T-cell (primary cell): ENCODE results near the gene DLG2. TPM values are rescaled to one million over a fixed set of nuclear protein-coding genes. Genes with fewer than 3 reads are reported as not detected.

Source experiments
- ATAC-seq, 4 experiments: fragments of 200-7000 bp in 3 of 4; fragments of 150-1000 bp in 1 of 4; cut with Tn5 transposase; replicated peaks in 1 of 4; 1 replicate in 3 of 4; 2 replicates in 1 of 4; pipeline ENCODE4 v1.10.0; 2021; ENCODE audit warnings: moderate library complexity in 3 of 4, mild to moderate bottlenecking in 2 of 4, moderate number of reproducible peaks in 1 of 4
- CTCF ChIA-PET, 2 donors: fragments of 300-600 bp; sonication (Branson Sonifier 250); formaldehyde crosslinking; loops; one replicate each; lab custom pipeline; 2022; ENCODE audit warnings: antibody characterized with exemption in 2 of 2; lab: Charles Lee
- POLR2A ChIA-PET, 2 donors: fragments of 300-600 bp; sonication (Branson Sonifier 250); formaldehyde crosslinking; loops; one replicate each; lab custom pipeline; 2022; ENCODE audit warnings: antibody characterized with exemption in 2 of 2; lab: Charles Lee
- DNase-seq, 35 experiments: peaks; one replicate each; pipeline versions ENCODE4 v3.0.0 to v3.0.0-alpha.2; 2013 to 2023
- H3K27ac ChIP-seq: one replicate; pipeline ENCODE4 v1.5.1; 2013; ENCODE audit warnings: low read length
- H3K27me3 ChIP-seq, 2 experiments: replicated peaks in 1 of 2; 1 replicate in 1 of 2; 2 replicates in 1 of 2; pipeline versions ENCODE4 v1.6.1 to v1.7.0; 2013; ENCODE audit warnings: low read length in 1 of 2, mixed read lengths in 1 of 2; ENCODE audit not compliant: control insufficient read depth in 2 of 2, insufficient read depth in 2 of 2; ENCODE audit errors: extremely low read depth in 1 of 2
- H3K36me3 ChIP-seq, 2 donors: 1 replicate in 1 of 2; 2 replicates in 1 of 2; pipeline versions ENCODE4 v1.6.1 to v1.7.0; 2013; ENCODE audit warnings: low read length in 1 of 2; ENCODE audit not compliant: control insufficient read depth in 2 of 2, insufficient read depth in 1 of 2; ENCODE audit errors: extremely low read depth in 1 of 2
- H3K4me1 ChIP-seq, 2 experiments: 1 replicate in 1 of 2; 2 replicates in 1 of 2; pipeline versions ENCODE4 v1.6.1 to v1.7.0; 2013; ENCODE audit warnings: low read length in 2 of 2, mixed read lengths in 1 of 2; ENCODE audit not compliant: insufficient read depth in 2 of 2, control insufficient read depth in 1 of 2; ENCODE audit errors: extremely low read depth in 1 of 2
- H3K4me3 ChIP-seq, 2 donors: 1 replicate in 1 of 2; 2 replicates in 1 of 2; pipeline versions ENCODE4 v1.5.1 to v1.7.0; 2013; ENCODE audit warnings: mild to moderate bottlenecking in 2 of 2, low read length in 1 of 2, moderate library complexity in 1 of 2; ENCODE audit not compliant: control insufficient read depth in 1 of 2; ENCODE audit errors: extremely low read depth in 1 of 2
- H3K9me3 ChIP-seq: 2 replicates; pipeline ENCODE4 v1.7.0; 2013
- H3K27ac Mint-ChIP-seq, 2 donors: one replicate each; pipeline ENCODE4 v1.8.0; 2020 to 2021; ENCODE audit warnings: mild to moderate bottlenecking in 2 of 2, mixed read lengths in 2 of 2
- H3K27me3 Mint-ChIP-seq, 2 donors: one replicate each; pipeline ENCODE4 v1.8.0; 2021 to 2022; ENCODE audit warnings: mixed read lengths in 2 of 2
- H3K36me3 Mint-ChIP-seq: one replicate; pipeline ENCODE4 v1.8.0; 2021; ENCODE audit warnings: mixed read lengths
- H3K4me1 Mint-ChIP-seq, 3 donors: one replicate each; pipeline ENCODE4 v1.8.0; 2020 to 2022; ENCODE audit warnings: mixed read lengths in 3 of 3, mild to moderate bottlenecking in 1 of 3
- H3K4me3 Mint-ChIP-seq, 3 donors: one replicate each; pipeline ENCODE4 v1.8.0; 2020 to 2022; ENCODE audit warnings: mild to moderate bottlenecking in 3 of 3, mixed read lengths in 3 of 3, moderate library complexity in 3 of 3
- H3K9me3 Mint-ChIP-seq, 3 donors: one replicate each; pipeline ENCODE4 v1.8.0; 2020 to 2022; ENCODE audit warnings: mixed read lengths in 3 of 3
- WGBS: methylation state at CpG from one replicate; pipeline ENCODE4 v1.1.5; 2013; ENCODE audit warnings: missing lambda C conversion rate; ENCODE audit not compliant: insufficient coverage; 5-methylcytosine and 5-hydroxymethylcytosine counted together
- total RNA-seq, 35 experiments: library from RNA in 6 of 35; stranded (reverse) in 6 of 35; fragments of 120-200 nt in 1 of 35; gene quantifications; one replicate each; pipeline versions ENCODE4 v1.2.1 to v1.2.4 and lab custom pipeline; 2013 to 2026

DLG2 gene
- total RNA-seq, 5 donors from 2014 or later (not counting 1 experiment from before 2014, with no cell fraction given) = 2.3 to 4.1 (median 2.9) TPM

- Histone ChIP-seq H3K36me3 (no peaks in the 10 kb centered on the region), H3K9me3 (no peaks in the 10 kb centered on the region), H3K4me1 (no peaks in the 10 kb centered on the region), H3K27me3 (no peaks in the 10 kb centered on the region), H3K4me3 (no peak overlapping the region), H3K27ac (no peak overlapping the region)
- Mint-ChIP-seq H3K27ac (no peak overlapping the region), H3K36me3 (no peaks in the 10 kb centered on the region), H3K4me1 (no peaks in the 10 kb centered on the region), H3K27me3 (no peaks in the 10 kb centered on the region), H3K9me3 (peaks cover 24 to 33% (median 32%) of the 10 kb centered on the region in 3 donors), H3K4me3 (no peak overlapping the region)
- DNase-seq (no peak), ATAC-seq (no peak)
- ChIA-PET CTCF (no interaction called here), POLR2A (no interaction called here)
These were observed 1592.7 kb downstream of the DLG2 start for GRCh38 chr11:84034484-84034883.

GRCh38 chr11:84024266-84024665 is 1602.9 kb downstream of the DLG2 start:
- WGBS = no CpG with 5 or more reads among the region's 1 CpG
- POLR2A ChIA-PET = no interaction called here
- H3K4me1 ChIP-seq = no peaks in the 10 kb centered on the region
- CTCF ChIA-PET = no interaction called here
- Mint-ChIP-seq H3K4me1 (no peaks in the 10 kb centered on the region), H3K36me3 (no peaks in the 10 kb centered on the region), H3K27ac (no peak overlapping the region), H3K27me3 (no peaks in the 10 kb centered on the region), H3K4me3 (no peak overlapping the region), H3K9me3 (peaks cover 11 to 18% (median 18%) of the 10 kb centered on the region in 3 donors)
- ATAC-seq (no peak), DNase-seq (no peak)
- no peaks in the 10 kb centered on the region for H3K9me3 ChIP-seq
- H3K27ac ChIP-seq = no peak overlapping the region
- H3K27me3 ChIP-seq = no peaks in the 10 kb centered on the region
- H3K4me3 ChIP-seq = no peak overlapping the region
- H3K36me3 ChIP-seq = no peaks in the 10 kb centered on the region

- Mint-ChIP-seq H3K9me3 (peaks cover 7 to 20% (median 19%) of the 10 kb centered on the region in 3 donors), H3K27ac (no peak overlapping the region), H3K27me3 (no peaks in the 10 kb centered on the region), H3K4me1 (no peaks in the 10 kb centered on the region), H3K4me3 (no peak overlapping the region), H3K36me3 (no peaks in the 10 kb centered on the region)
- CTCF ChIA-PET = interaction anchor here in 1 of 2 donors (0.6 kb wide), 1 partner anchor 13 kb away, joined by 3 read pairs; no protein-coding TSS in a partner anchor
- no peaks in the 10 kb centered on the region for H3K9me3 ChIP-seq
- no peak overlapping the region for H3K4me3 ChIP-seq
- H3K36me3 ChIP-seq = no peaks in the 10 kb centered on the region
- ATAC-seq (no peak), DNase-seq (no peak)
- H3K27ac ChIP-seq = no peak overlapping the region
- POLR2A ChIA-PET = no interaction called here
- no peaks in the 10 kb centered on the region for H3K4me1 ChIP-seq
- H3K27me3 ChIP-seq = no peaks in the 10 kb centered on the region
These were observed 1604.4 kb downstream of the DLG2 start for GRCh38 chr11:84022695-84023094.

- 17% methylated on average over 1 of the region's 1 CpG for WGBS
- DNase-seq = no peak
- no peaks in the 10 kb centered on the region for H3K9me3 ChIP-seq
- ATAC-seq = no peak
- no peaks in the 10 kb centered on the region for H3K27me3 Mint-ChIP-seq
- ChIA-PET POLR2A (interaction anchor here in 1 of 2 donors (0.8 kb wide), 1 partner anchor 36 kb away, joined by 3 read pairs; no protein-coding TSS in a partner anchor), CTCF (interaction anchor here in 1 of 2 donors (0.6 kb wide), 1 partner anchor 13 kb away, joined by 3 read pairs; no protein-coding TSS in a partner anchor)
- no peaks in the 10 kb centered on the region for H3K4me1 ChIP-seq
- no peaks in the 10 kb centered on the region for H3K36me3 ChIP-seq
- H3K4me1 Mint-ChIP-seq = no peaks in the 10 kb centered on the region
- no peaks in the 10 kb centered on the region for H3K27me3 ChIP-seq
- no peaks in the 10 kb centered on the region for H3K36me3 Mint-ChIP-seq
- no peak overlapping the region for H3K27ac ChIP-seq
- peaks cover 7 to 20% (median 19%) of the 10 kb centered on the region in 3 donors for H3K9me3 Mint-ChIP-seq
- no peak overlapping the region for H3K27ac Mint-ChIP-seq
- H3K4me3 ChIP-seq = no peak overlapping the region
- no peak overlapping the region for H3K4me3 Mint-ChIP-seq
These were observed 1604.9 kb downstream of the DLG2 start for GRCh38 chr11:84022201-84022600.

GRCh38 chr11:84021291-84021690 is 1605.9 kb downstream of the DLG2 start:
- ATAC-seq (no peak), DNase-seq (no peak)
- peaks cover 7 to 20% (median 19%) of the 10 kb centered on the region in 3 donors for H3K9me3 Mint-ChIP-seq
- H3K4me3 Mint-ChIP-seq = no peak overlapping the region
- no peaks in the 10 kb centered on the region for H3K36me3 Mint-ChIP-seq
- Histone ChIP-seq H3K27ac (no peak overlapping the region), H3K4me1 (no peaks in the 10 kb centered on the region), H3K36me3 (no peaks in the 10 kb centered on the region), H3K4me3 (no peak overlapping the region), H3K9me3 (no peaks in the 10 kb centered on the region), H3K27me3 (no peaks in the 10 kb centered on the region)
- ChIA-PET POLR2A (no interaction called here), CTCF (no interaction called here)
- 80% methylated on average over 1 of the region's 2 CpGs for WGBS
- no peaks in the 10 kb centered on the region for H3K27me3 Mint-ChIP-seq
- H3K4me1 Mint-ChIP-seq = no peaks in the 10 kb centered on the region
- H3K27ac Mint-ChIP-seq = no peak overlapping the region

- no peak overlapping the region for H3K4me3 ChIP-seq
- no peaks in the 10 kb centered on the region for H3K4me1 ChIP-seq
- peaks cover 12 to 23% (median 16%) of the 10 kb centered on the region in 3 donors for H3K9me3 Mint-ChIP-seq
- H3K27ac ChIP-seq = no peak overlapping the region
- no peaks in the 10 kb centered on the region for H3K9me3 ChIP-seq
- H3K36me3 Mint-ChIP-seq = no peaks in the 10 kb centered on the region
- H3K27ac Mint-ChIP-seq = no peak overlapping the region
- H3K36me3 ChIP-seq = no peaks in the 10 kb centered on the region
- H3K27me3 Mint-ChIP-seq = no peaks in the 10 kb centered on the region
- no peaks in the 10 kb centered on the region for H3K27me3 ChIP-seq
- H3K4me3 Mint-ChIP-seq = no peak overlapping the region
- POLR2A ChIA-PET = no interaction called here
- CTCF ChIA-PET = no interaction called here
- DNase-seq (no peak), ATAC-seq (no peak)
- H3K4me1 Mint-ChIP-seq = no peaks in the 10 kb centered on the region
- WGBS = 60% methylated on average over 2 of the region's 5 CpGs
These were observed 1607.5 kb downstream of the DLG2 start for GRCh38 chr11:84019571-84020194.
